ENCODE data around the gene ARX.

The ARX gene

DNA sequence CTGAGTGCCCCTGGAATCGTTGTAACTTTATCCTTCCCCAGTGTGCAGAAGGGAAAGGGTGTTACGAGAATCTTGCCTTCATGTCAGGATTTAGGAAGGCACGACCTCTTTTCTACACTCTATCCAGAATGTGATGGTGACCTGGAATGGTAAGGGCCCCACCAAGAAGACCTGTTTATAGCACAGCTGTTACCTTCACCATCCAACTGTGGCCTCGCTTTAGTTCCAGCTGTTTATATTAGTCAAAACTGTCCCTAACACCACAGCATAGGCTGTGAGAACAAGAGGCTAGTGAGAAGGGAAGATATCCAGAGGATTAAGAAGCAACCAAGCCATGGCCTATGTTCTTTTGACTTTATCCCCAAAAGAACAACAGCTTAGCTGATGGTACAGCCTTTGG lies 28.0 kb downstream of the ARX start:
- TF ChIP-seq, protein P1, sequence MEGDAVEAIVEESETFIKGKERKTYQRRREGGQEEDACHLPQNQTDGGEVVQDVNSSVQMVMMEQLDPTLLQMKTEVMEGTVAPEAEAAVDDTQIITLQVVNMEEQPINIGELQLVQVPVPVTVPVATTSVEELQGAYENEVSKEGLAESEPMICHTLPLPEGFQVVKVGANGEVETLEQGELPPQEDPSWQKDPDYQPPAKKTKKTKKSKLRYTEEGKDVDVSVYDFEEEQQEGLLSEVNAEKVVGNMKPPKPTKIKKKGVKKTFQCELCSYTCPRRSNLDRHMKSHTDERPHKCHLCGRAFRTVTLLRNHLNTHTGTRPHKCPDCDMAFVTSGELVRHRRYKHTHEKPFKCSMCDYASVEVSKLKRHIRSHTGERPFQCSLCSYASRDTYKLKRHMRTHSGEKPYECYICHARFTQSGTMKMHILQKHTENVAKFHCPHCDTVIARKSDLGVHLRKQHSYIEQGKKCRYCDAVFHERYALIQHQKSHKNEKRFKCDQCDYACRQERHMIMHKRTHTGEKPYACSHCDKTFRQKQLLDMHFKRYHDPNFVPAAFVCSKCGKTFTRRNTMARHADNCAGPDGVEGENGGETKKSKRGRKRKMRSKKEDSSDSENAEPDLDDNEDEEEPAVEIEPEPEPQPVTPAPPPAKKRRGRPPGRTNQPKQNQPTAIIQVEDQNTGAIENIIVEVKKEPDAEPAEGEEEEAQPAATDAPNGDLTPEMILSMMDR (IDR thresholded peaks at IDR 0.05; ENCODE audit: control insufficient read depth, insufficient read depth, low read depth, low read length, missing control alignments): no peak
- H3K4me3 ChIP-seq (ENCODE audit: control insufficient read depth, low read depth, low read length): no peak overlapping the region
- no peak for DNase-seq (ENCODE audit: low read depth)

DNA sequence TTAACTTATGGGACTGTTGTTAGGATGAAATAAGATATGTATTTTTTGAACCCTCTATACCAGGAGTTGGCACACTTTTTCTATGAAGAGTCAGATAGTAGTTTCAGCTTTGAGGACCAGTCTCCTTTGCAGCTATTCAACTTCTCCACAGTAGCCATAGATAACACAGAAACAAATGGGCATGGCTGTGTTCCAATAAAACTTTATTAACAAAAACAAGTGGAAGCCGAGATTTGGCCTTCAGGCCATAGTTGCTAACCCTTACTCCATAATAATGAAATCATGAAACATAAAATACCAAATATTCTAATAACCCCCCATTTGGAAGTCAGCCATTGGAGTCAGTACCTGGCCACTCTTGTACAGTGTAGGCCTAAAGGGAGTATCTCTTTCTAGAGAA lies 30.6 kb downstream of the ARX start:
- H3K4me3 ChIP-seq (ENCODE audit: control insufficient read depth, low read depth, low read length): no peak overlapping the region
- TF ChIP-seq, protein P1 (IDR thresholded peaks at IDR 0.05; ENCODE audit: control insufficient read depth, insufficient read depth, low read depth, low read length, missing control alignments): no peak
- DNase-seq (ENCODE audit: low read depth): no peak

DNA sequence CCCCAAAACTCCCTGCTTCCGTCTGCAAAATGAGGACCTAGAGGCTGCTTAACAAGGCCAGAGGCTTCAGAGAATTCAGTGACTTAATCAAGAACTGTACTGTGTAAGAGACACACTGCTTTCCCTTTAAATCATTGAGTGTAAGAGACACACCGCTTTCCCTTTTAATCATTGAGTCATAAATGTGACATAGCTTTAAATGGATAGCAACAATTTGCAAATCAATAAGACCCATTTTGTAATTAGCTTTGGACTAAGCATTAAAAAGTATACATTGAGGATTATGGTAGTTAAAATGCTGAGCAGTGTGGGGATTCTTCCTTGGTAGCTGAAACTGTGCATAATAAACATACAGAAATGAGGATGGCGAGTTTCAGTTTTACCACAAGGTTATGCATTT lies 31.8 kb downstream of the ARX start:
- H3K4me3 ChIP-seq (ENCODE audit: control insufficient read depth, low read depth, low read length): no peak overlapping the region
- no peak for DNase-seq (ENCODE audit: low read depth)
- TF ChIP-seq, protein P1 (IDR thresholded peaks at IDR 0.05; ENCODE audit: control insufficient read depth, insufficient read depth, low read depth, low read length, missing control alignments): no peak

DNA sequence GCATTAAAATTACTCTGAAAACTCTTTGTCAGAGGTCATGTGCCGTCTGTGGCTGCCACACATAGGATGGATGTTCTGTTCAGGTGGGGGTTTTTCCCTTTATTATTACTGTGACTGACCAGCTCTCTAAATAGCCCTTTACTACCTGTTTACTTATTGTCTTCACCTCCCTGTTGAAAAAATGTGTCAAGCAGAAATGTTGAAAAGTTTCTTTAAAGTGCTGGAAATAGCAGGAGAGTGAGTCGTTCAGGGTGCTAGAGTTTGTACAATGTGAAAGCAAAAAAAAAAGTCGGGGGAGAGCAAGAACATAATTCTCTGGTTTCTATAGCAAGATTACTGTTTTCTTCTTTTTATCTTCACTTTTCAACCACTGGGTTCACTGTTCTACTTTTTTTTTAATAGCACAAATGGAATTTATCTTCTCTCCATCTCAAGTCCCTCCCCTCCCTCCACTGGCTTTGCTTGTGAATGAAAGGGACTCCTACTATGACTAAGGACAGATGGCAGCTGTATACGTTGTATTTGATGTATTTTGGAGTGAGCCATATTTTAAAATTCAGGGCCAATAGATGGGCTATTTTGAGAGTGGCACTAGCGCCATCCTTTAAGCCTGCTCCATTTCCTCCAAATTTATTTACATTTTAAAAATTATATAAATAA lies 33.3 kb downstream of the ARX start:
- H3K4me3 ChIP-seq (ENCODE audit: control insufficient read depth, low read depth, low read length): no peak overlapping the region
- TF ChIP-seq, protein P1 (IDR thresholded peaks at IDR 0.05; ENCODE audit: control insufficient read depth, insufficient read depth, low read depth, low read length, missing control alignments): no peak
- no peak for DNase-seq (ENCODE audit: low read depth)

DNA sequence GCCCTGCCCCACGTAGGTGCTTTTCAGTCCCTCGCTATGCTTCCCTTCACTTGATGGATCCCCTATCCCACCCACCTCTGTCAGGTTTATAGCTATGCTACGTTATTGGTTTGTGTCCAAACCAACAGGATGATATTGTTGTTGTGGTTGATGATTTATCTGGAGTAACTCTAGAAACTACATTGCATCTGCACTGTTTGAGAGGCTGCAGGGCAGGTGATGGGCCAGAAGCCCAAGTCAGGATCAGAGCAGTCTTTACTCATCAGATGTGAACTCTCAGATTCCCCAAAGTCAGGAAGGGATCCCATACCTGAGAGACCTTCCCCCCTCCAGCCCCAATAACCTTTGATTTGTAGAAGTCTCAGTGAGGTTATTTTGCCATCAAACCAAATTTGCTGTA lies 34.7 kb downstream of the ARX start:
- H3K4me3 ChIP-seq (ENCODE audit: control insufficient read depth, low read depth, low read length): no peak overlapping the region
- DNase-seq (ENCODE audit: low read depth): no peak
- TF ChIP-seq, protein P1 (IDR thresholded peaks at IDR 0.05; ENCODE audit: control insufficient read depth, insufficient read depth, low read depth, low read length, missing control alignments): no peak

DNA sequence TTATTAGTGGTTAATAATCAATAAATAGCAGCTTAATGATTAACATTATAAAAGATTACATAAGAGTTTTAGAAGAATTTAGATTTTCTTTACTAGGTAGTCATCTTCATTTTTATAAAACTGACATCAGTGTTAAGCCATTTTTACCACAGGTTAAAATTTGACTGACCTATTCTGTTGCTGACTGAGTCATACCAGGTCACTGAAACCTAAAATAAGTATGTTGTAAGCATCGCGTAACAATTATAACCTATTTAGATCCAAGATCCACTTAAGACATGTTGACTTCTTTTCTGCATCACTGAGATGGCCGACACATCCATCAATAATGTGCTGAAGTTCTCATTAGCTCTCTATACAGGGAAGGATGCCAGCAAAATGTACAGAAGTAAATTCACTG lies 36.7 kb downstream of the ARX start:
- no peak overlapping the region for H3K4me3 ChIP-seq (ENCODE audit: control insufficient read depth, low read depth, low read length)
- TF ChIP-seq, protein P1 (IDR thresholded peaks at IDR 0.05; ENCODE audit: control insufficient read depth, insufficient read depth, low read depth, low read length, missing control alignments): no peak
- DNase-seq (ENCODE audit: low read depth): no peak

Measured in AG09309 (cell line).